Epithelial cell of proximal tubule (primary cell): ENCODE measurements around the gene MRGPRG. TPM values are rescaled to one million over a fixed set of nuclear protein-coding genes. Genes with fewer than 3 reads are reported as not detected.
"Not testable (repeated sequence)": the region's sequence is repeated elsewhere in the genome, so short reads cannot be mapped to it uniquely, and the experiment has no call there.

Experiments used
- DNase-seq: peaks from one replicate; pipeline ENCODE4 v3.0.0-alpha.2; 2011; ENCODE audit warnings: low read depth
- H3K4me3 ChIP-seq: 2 replicates; pipeline ENCODE4 v1.5.1; 2011; ENCODE audit warnings: low read depth, mild to moderate bottlenecking, low read length
- total RNA-seq: library from RNA; depleted of rRNA; stranded (reverse); fragments of >200 nt; gene quantifications from 2 replicates; pipeline ENCODE4 v1.2.3, GENCODE V29; 2015
- TF ChIP-seq, protein P1 (sequence below): conservative IDR thresholded peaks from 2 replicates; pipeline ENCODE4 v1.5.1; 2012; ENCODE audit warnings: low read depth, mild to moderate bottlenecking, low read length

The MRGPRG gene
- total RNA-seq = not detected in 2 replicates

GRCh38 chr11:3218483-3219280, at the start of gene MRGPRG:
Gene MRGPRG (minus strand): TSS chr11:3218813. CDS start chr11:3218813, 0 bp downstream.
- DNase-seq = no peak
- TF ChIP-seq, protein P1, sequence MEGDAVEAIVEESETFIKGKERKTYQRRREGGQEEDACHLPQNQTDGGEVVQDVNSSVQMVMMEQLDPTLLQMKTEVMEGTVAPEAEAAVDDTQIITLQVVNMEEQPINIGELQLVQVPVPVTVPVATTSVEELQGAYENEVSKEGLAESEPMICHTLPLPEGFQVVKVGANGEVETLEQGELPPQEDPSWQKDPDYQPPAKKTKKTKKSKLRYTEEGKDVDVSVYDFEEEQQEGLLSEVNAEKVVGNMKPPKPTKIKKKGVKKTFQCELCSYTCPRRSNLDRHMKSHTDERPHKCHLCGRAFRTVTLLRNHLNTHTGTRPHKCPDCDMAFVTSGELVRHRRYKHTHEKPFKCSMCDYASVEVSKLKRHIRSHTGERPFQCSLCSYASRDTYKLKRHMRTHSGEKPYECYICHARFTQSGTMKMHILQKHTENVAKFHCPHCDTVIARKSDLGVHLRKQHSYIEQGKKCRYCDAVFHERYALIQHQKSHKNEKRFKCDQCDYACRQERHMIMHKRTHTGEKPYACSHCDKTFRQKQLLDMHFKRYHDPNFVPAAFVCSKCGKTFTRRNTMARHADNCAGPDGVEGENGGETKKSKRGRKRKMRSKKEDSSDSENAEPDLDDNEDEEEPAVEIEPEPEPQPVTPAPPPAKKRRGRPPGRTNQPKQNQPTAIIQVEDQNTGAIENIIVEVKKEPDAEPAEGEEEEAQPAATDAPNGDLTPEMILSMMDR = no peak
- no peak within 1 kb of the TSS for H3K4me3 ChIP-seq

- DNase-seq, H3K4me3 ChIP-seq: not testable (repeated sequence)
These were observed 43.9 kb upstream of the MRGPRG start for GRCh38 chr11:3262548-3262947.

DNA sequence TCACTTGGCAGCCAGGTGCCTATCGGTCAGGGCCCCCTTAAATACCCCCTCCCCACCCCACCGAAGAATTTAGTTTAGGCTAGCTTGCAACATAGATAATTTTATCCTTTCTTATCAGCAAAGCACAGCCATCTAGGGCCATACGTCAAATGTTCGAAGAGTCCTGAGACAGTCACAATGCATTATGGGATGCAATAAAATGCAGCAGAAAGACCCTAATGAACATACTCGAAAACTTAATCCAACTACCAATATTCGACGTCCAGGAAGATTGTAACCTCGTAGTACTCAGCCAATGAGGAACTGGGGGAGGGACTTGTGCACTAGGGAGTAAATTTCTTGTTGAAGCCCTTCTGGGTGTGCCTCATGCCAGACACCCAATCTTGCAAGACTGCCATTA, 43.2 kb upstream of the MRGPRG start:
- H3K4me3 ChIP-seq, DNase-seq: not testable (repeated sequence)

GRCh38 chr11:3257509-3257908, 38.9 kb upstream of the MRGPRG start:
- not testable (repeated sequence) for DNase-seq, H3K4me3 ChIP-seq

GRCh38 chr11:3255241-3255640, 36.6 kb upstream of the MRGPRG start:
- not testable (repeated sequence) for DNase-seq, H3K4me3 ChIP-seq

- not testable (repeated sequence) for DNase-seq, H3K4me3 ChIP-seq
These were observed 36.2 kb upstream of the MRGPRG start for GRCh38 chr11:3254773-3255172.

GRCh38 chr11:3245071-3245470, 26.5 kb upstream of the MRGPRG start:
- TF ChIP-seq, protein P1 = no peak
- no peak overlapping the region for H3K4me3 ChIP-seq
- no peak for DNase-seq

- no peak overlapping the region for H3K4me3 ChIP-seq
- TF ChIP-seq, protein P1 = no peak
- DNase-seq = no peak
These were observed 25.3 kb upstream of the MRGPRG start for GRCh38 chr11:3243880-3244279.

DNA sequence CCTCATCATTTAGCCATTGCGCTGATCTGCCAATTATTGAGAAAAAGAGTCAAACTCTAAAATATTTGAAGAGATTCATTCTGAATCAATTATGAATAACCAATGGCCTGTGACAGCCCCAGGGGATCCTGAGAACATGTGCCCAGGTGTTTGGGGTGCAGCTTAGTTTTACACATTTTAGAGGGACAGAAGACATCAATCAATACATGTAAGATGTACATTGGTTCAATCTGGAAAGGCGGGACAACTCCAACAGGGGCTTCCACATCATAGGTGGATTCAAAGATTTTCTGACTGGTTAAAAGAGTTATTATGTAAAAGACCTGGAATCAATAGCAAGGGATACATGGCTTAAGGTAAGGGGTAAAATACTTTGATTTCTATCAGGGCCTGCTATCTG, 18.5 kb upstream of the MRGPRG start:
- H3K4me3 ChIP-seq = no peak overlapping the region
- no peak for DNase-seq
- TF ChIP-seq, protein P1 = no peak

DNA sequence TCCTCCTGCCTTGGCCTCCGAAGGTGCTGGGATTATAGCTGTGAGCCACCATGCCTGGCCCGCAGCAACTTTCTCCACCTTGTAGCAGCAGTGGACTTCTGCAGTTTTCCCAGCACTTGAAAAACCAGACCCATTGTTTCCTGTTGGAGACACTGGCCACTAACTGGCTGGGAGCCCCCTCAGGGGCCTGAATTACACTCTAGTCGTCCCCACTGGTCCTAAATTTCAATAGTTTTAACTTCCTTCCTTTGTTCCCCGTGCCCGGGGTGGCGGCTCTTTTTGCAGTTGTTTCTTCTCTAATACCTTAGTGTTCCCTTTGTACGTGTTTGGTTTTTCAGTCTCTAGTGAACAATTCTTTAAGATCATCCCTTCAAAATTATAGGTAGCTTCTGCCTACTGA, 16.2 kb upstream of the MRGPRG start:
- H3K4me3 ChIP-seq = no peak overlapping the region
- TF ChIP-seq, protein P1 = no peak
- DNase-seq = no peak
